ENCODE results near the gene TMEM150A.
A peak's percentile ranks its signal among the peaks of the same experiment; 100 is the strongest.
"Not testable (repeated sequence)": the region's sequence is repeated elsewhere in the genome, so short reads cannot be mapped to it uniquely, and the experiment has no call there.

TMEM150A gene

GRCh38 chr2:85593023-85593422 is 9.5 kb downstream of the TMEM150A start:
- Mint-ChIP-seq H3K4me1 (peaks cover 55% of the 10 kb centered on the region), H3K36me3 (ENCODE audit: low read depth) (no peaks in the 10 kb centered on the region), H3K27me3 (ENCODE audit: low read depth, poor library complexity) (peaks cover 3% of the 10 kb centered on the region), H3K4me3 (no peak overlapping the region), H3K9me3 (no peaks in the 10 kb centered on the region), H3K27ac (no peak overlapping the region)
- no peak for TF ChIP-seq CTCF (IDR thresholded peaks at IDR 0.05)
- no peak for DNase-seq

DNA sequence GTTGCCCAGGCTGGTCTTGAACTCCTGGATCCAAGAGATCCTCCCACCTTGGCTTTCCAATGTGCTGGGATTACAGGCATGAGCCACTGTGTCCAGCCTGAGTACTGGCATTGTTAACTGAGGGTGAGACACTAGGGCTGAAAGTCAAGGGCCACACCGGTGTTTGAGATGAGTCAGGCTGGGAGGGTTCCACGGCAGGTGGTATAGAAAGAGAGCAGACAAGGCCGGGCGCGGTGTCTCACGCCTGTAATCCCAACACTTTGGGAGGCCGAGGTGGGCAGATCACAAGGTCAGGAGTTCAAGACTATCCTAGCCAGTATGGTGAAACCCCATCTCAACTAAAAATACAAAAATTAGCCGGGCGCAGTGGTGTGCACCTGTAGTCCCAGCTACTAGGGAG is 10.2 kb downstream of the TMEM150A start:
- not testable (repeated sequence) for DNase-seq; H3K27me3 Mint-ChIP-seq (ENCODE audit: low read depth, poor library complexity); H3K27ac Mint-ChIP-seq; H3K36me3 Mint-ChIP-seq (ENCODE audit: low read depth); H3K4me3 Mint-ChIP-seq; H3K9me3 Mint-ChIP-seq
- H3K4me1 Mint-ChIP-seq: peaks cover 61% of the 10 kb centered on the region

GRCh38 chr2:85591563-85591962 is 10.9 kb downstream of the TMEM150A start:
- Mint-ChIP-seq H3K4me3 (no peak overlapping the region), H3K4me1 (peaks cover 56% of the 10 kb centered on the region), H3K9me3 (no peaks in the 10 kb centered on the region), H3K36me3 (ENCODE audit: low read depth) (no peaks in the 10 kb centered on the region), H3K27ac (peak overlapping the region; percentile 39), H3K27me3 (ENCODE audit: low read depth, poor library complexity) (peaks cover 3% of the 10 kb centered on the region)
- TF ChIP-seq CTCF (IDR thresholded peaks at IDR 0.05): no peak
- no peak for DNase-seq

- Mint-ChIP-seq H3K36me3 (ENCODE audit: low read depth) (no peaks in the 10 kb centered on the region), H3K9me3 (no peaks in the 10 kb centered on the region), H3K27ac (peak overlapping the region; percentile 90), H3K4me3 (no peak overlapping the region), H3K27me3 (ENCODE audit: low read depth, poor library complexity) (peaks cover 3% of the 10 kb centered on the region), H3K4me1 (peaks cover 56% of the 10 kb centered on the region)
- no peak for TF ChIP-seq CTCF (IDR thresholded peaks at IDR 0.05)
- DNase-seq: no peak
These were observed 11.5 kb downstream of the TMEM150A start for GRCh38 chr2:85590950-85591349.

DNA sequence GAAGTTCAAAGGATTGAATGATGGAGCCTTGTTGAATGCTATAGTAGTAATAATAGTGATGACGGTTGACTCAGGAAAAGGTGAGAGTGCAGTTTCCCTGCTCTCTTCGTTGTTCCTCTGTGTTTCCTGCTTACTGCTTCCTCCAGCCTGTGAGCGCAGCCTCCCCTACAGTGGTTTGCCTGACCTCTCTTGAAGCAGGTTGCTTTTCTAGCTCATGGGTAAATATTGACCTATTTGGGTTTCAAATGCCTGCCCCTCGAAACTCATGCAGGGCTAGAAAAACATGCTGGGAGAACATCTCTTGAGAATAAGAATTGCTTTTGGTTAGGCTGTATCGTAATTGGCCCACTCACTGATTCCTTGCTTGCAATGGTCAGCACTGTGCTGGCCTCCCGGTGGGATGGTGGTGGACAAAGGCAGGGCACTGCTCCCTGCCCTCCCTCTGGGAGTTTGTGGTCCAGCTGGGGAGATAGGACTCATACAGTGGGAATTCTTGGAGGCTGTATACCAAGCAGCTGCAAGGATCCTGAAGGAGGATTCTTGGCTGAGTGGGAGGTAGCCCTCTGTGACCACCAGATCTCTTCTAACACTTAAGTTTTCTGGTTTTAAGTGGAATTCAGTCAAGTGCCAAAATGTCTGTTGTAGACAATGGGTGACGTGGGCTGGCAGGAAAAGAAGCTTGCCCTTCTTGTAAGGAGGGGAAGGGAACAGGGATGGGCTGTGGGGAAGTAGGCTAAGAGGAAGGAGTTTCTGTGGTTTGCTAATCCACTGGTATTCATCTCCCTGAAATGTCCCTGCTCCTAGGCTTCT is 12.3 kb downstream of the TMEM150A start:
- H3K9me3 Mint-ChIP-seq: no peaks in the 10 kb centered on the region
- no peak for TF ChIP-seq CTCF (IDR thresholded peaks at IDR 0.05)
- H3K27ac Mint-ChIP-seq: peak overlapping the region; percentile 82
- peaks cover 3% of the 10 kb centered on the region for H3K27me3 Mint-ChIP-seq (ENCODE audit: low read depth, poor library complexity)
- H3K4me3 Mint-ChIP-seq: no peak overlapping the region
- no peak for DNase-seq
- H3K4me1 Mint-ChIP-seq: peaks cover 58% of the 10 kb centered on the region
- H3K36me3 Mint-ChIP-seq (ENCODE audit: low read depth): no peaks in the 10 kb centered on the region

GRCh38 chr2:85589181-85589580 is 13.3 kb downstream of the TMEM150A start:
- no peak for DNase-seq
- H3K27me3 Mint-ChIP-seq (ENCODE audit: low read depth, poor library complexity): peaks cover 3% of the 10 kb centered on the region
- H3K36me3 Mint-ChIP-seq (ENCODE audit: low read depth): no peaks in the 10 kb centered on the region
- TF ChIP-seq CTCF (IDR thresholded peaks at IDR 0.05): no peak
- no peaks in the 10 kb centered on the region for H3K9me3 Mint-ChIP-seq
- no peak overlapping the region for H3K4me3 Mint-ChIP-seq
- no peak overlapping the region for H3K27ac Mint-ChIP-seq
- H3K4me1 Mint-ChIP-seq: peaks cover 54% of the 10 kb centered on the region

Data from nephron progenitor cell (in vitro differentiated cells).